Stomach (tissue), 9 donors: ENCODE data around the gene PTPN14. TPM values are rescaled to one million over a fixed set of nuclear protein-coding genes. Genes with fewer than 3 reads are reported as not detected.

Source experiments
- DNase-seq, 2 donors: peaks; one replicate each; pipeline versions ENCODE4 v3.0.0 to v3.0.0-alpha.2; 2013 to 2019
- H3K27ac ChIP-seq, 5 donors: fragments of 200-600 bp in 4 of 5; sonication (generic) in 4 of 5; one replicate each; pipeline ENCODE4 v1.5.1; 2013 to 2019; ENCODE audit warnings: mild to moderate bottlenecking in 1 of 5, moderate library complexity in 1 of 5
- H3K27me3 ChIP-seq, 3 donors: fragments of 200-600 bp; sonication (generic); one replicate each; pipeline ENCODE4 v1.5.1; 2017 to 2019; ENCODE audit warnings: mixed run types in 1 of 3
- H3K36me3 ChIP-seq, 4 donors: fragments of 200-600 bp; sonication (generic); 1 replicate in 3 of 4; 2 replicates in 1 of 4; pipeline ENCODE4 v1.5.1; 2016 to 2019
- H3K4me1 ChIP-seq, 4 donors: fragments of 200-600 bp; sonication (generic); one replicate each; pipeline ENCODE4 v1.5.1; 2016 to 2019
- H3K4me3 ChIP-seq, 4 donors: fragments of 200-600 bp; sonication (generic) in 3 of 4; one replicate each; pipeline ENCODE4 v1.5.1; 2016 to 2019; ENCODE audit warnings: mild to moderate bottlenecking in 1 of 4
- H3K9me3 ChIP-seq, 4 donors: fragments of 200-600 bp; sonication (generic); one replicate each; pipeline ENCODE4 v1.5.1; 2016 to 2019
- EP300 ChIP-seq: sonication (generic); formaldehyde crosslinking; IDR thresholded peaks from one replicate; pipeline ENCODE4 v1.6.1; 2017; ENCODE audit warnings: antibody characterized with exemption
- POLR2A ChIP-seq, 4 donors: fragments of 450-650 bp; IDR thresholded peaks; one replicate each; pipeline ENCODE4 v1.6.1; 2016; ENCODE audit warnings: antibody characterized with exemption in 4 of 4, control low read depth in 2 of 4, mild to moderate bottlenecking in 1 of 4, moderate library complexity in 1 of 4
- POLR2AphosphoS5 ChIP-seq, 3 donors: sonication (generic); formaldehyde crosslinking; IDR thresholded peaks; one replicate each; pipeline ENCODE4 v1.6.1; 2016; ENCODE audit warnings: antibody characterized with exemption in 3 of 3
- WGBS, 5 donors: extraction: QIAGEN DNeasy Blood & Tissue Kit in 3 of 5; methylation state at CpG; one replicate each; pipeline versions ENCODE4 v1.1.5 to v1.1.7; 2013 to 2018; 5-methylcytosine and 5-hydroxymethylcytosine counted together
- intact Hi-C: fragments of 100-400 bp; cut with DNase I; formaldehyde crosslinking; loops from one replicate; pipeline ENCODE4 v1.15.1; 2023; ENCODE audit warnings: low total_unique reads
- polyA plus RNA-seq, 3 donors: library from polyadenylated mRNA; stranded (reverse); fragments of 200-250 nt; gene quantifications; one replicate each; pipeline ENCODE4 v1.2.3, GENCODE V29; 2013
- total RNA-seq, 5 donors: library from RNA; depleted of rRNA; stranded (reverse); fragments of >200 nt; gene quantifications; one replicate each; pipeline versions ENCODE4 v1.1.0 to v1.2.3, GENCODE V29; 2014 to 2016
- TF ChIP-seq, protein P1 (sequence below), 7 experiments: fragments of 450-650 bp in 4 of 7; fragments of 200-600 bp in 3 of 7; sonication (generic) in 3 of 7; IDR thresholded peaks; one replicate each; pipeline ENCODE4 v1.5.1; 2016 to 2019; ENCODE audit warnings: antibody characterized with exemption in 7 of 7, control low read depth in 2 of 7, mild to moderate bottlenecking in 1 of 7
- donor health status: healthy with polysubstance abuse.
- donor health status: Bipolar disorder and iron deficiency.
- donor health status: healthy.

The PTPN14 gene
- total and polyA plus RNA-seq, 8 donors, result 1.7 to 44.6 (median 9.8) TPM

DNA sequence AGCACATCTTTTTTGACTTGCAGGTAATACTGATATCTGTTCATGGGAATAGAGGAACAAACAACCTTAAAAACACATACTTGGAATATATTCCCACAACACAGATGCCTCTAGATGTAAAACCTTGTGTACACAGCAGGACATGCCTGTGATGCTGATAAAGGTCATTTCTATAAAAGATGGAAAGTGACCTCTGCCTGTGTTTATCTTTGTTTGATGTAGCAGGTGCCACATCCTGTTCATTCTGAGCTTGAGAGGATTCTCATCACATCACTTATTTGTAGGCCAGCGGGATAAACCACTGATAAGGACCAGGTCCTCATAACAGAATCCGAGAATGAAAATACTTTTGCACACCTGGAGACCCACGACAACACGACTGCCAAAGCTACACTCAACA is 136.7 kb downstream of the PTPN14 start:
- H3K9me3 ChIP-seq, result no peaks in the 10 kb centered on the region
- no peak overlapping the region for H3K4me3 ChIP-seq
- intact Hi-C loops, result no loop called here
- H3K27ac ChIP-seq, result no peak overlapping the region
- no peaks in the 10 kb centered on the region for H3K27me3 ChIP-seq
- TF ChIP-seq, protein P1, sequence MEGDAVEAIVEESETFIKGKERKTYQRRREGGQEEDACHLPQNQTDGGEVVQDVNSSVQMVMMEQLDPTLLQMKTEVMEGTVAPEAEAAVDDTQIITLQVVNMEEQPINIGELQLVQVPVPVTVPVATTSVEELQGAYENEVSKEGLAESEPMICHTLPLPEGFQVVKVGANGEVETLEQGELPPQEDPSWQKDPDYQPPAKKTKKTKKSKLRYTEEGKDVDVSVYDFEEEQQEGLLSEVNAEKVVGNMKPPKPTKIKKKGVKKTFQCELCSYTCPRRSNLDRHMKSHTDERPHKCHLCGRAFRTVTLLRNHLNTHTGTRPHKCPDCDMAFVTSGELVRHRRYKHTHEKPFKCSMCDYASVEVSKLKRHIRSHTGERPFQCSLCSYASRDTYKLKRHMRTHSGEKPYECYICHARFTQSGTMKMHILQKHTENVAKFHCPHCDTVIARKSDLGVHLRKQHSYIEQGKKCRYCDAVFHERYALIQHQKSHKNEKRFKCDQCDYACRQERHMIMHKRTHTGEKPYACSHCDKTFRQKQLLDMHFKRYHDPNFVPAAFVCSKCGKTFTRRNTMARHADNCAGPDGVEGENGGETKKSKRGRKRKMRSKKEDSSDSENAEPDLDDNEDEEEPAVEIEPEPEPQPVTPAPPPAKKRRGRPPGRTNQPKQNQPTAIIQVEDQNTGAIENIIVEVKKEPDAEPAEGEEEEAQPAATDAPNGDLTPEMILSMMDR (IDR thresholded peaks at IDR 0.05), result no peak
- no peak for TF ChIP-seq POLR2AphosphoS5 (IDR thresholded peaks at IDR 0.05)
- no peak for TF ChIP-seq POLR2A (IDR thresholded peaks at IDR 0.05)
- no peak for TF ChIP-seq EP300
- H3K4me1 ChIP-seq, result peaks cover 0 to 36% (median 18%) of the 10 kb centered on the region in 4 donors
- peaks cover 3 to 14% (median 10%) of the 10 kb centered on the region in 4 donors for H3K36me3 ChIP-seq
- DNase-seq, result no peak
- 79 to 93% (median 81%) methylated on average over 4 of the region's 4 CpGs for WGBS, 5 donors

DNA sequence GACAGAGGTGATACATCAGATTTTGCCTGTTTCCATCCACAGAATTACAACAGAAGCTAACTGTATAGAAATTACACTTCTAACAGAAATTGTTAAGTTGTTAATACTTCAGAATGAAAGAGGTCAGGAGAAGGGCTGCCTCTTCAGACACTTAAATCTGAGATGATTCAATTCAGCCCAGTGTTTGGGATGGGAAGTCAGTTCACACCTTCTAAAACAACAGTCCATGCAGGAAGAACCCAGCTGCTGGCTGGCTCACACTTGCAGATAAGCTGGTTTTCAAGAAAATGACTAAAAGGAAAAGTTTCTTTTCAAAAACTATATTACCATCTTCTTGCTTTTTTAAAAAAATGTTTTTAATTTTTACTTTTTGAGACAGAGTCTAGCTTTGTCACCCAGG is 138.1 kb downstream of the PTPN14 start:
- TF ChIP-seq POLR2A (IDR thresholded peaks at IDR 0.05) (no peak), EP300 (no peak), POLR2AphosphoS5 (IDR thresholded peaks at IDR 0.05) (no peak)
- TF ChIP-seq, protein P1 (IDR thresholded peaks at IDR 0.05), result no peak
- intact Hi-C loops, result no loop called here
- DNase-seq, result no peak
- Histone ChIP-seq H3K4me1 (peaks cover 0 to 22% (median 11%) of the 10 kb centered on the region in 4 donors), H3K4me3 (no peak overlapping the region), H3K27ac (no peak overlapping the region), H3K9me3 (no peaks in the 10 kb centered on the region), H3K27me3 (no peaks in the 10 kb centered on the region), H3K36me3 (peaks cover 3 to 17% (median 15%) of the 10 kb centered on the region in 4 donors)

DNA sequence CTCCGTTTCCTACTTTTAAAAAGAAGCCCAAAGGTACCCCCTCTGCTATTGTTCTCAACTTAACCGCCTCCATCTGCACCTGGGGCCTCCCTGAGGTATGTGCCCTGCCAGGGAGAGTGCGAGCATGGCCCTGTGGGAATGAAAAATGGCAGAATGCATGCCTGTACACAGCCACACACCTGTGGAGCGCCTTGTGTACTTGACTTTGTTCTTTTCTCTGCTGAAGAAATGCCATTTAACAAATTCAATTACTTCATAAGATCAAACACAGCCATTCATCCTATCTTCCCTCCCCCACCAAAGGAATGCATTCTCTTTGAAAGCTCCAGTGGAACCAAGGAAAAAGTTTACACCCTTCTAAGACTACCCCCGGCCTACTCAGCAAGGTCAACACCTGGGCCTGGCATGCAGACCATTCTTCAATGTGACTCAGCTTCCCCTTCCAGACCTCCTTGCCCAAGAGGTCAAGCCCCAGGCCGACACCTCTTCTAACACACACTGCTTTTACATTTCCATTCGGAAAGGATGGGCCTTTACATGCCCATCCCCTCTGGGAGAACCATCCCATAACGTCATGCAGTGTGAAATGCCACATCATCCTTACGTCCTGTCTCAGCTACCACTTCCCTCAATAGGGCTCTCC is 146.7 kb downstream of the PTPN14 start:
- H3K4me1 ChIP-seq, result peaks cover 0 to 10% (median 2%) of the 10 kb centered on the region in 4 donors
- peak in 1 of 2 donors; percentile 19 for DNase-seq
- H3K27me3 ChIP-seq, result no peaks in the 10 kb centered on the region
- H3K27ac ChIP-seq, result no peak overlapping the region
- H3K36me3 ChIP-seq, result peaks cover 0 to 21% (median 17%) of the 10 kb centered on the region in 4 donors
- H3K4me3 ChIP-seq, result no peak overlapping the region
- no peaks in the 10 kb centered on the region for H3K9me3 ChIP-seq
- WGBS, 5 donors, result 78 to 86% (median 84%) methylated on average over 9 of the region's 9 CpGs
- intact Hi-C loops, result no loop called here
- TF ChIP-seq POLR2AphosphoS5 (IDR thresholded peaks at IDR 0.05), result no peak
- TF ChIP-seq, protein P1 (IDR thresholded peaks at IDR 0.05), result no peak
- TF ChIP-seq POLR2A (IDR thresholded peaks at IDR 0.05), result no peak

DNA sequence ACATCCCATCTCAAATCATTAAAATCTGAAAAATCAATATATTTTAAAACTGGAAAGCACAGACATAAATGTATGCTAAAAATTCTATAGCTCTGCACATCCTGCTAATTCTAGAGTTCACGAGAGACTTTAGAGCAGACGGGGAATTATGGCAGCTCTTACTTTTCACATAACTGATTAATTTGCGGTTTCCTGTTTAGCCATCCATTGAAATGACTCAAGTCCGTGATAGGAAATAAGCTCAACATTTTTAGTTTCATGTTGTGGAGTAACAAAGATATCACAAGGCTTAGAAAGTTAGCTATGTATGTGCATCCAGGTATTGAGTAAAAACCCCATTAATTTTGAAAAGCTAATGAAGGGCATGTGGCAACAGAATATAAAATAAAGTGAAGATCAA is 147.2 kb downstream of the PTPN14 start:
- no peak for DNase-seq
- intact Hi-C loops, result no loop called here
- Histone ChIP-seq H3K27ac (no peak overlapping the region), H3K4me1 (peaks cover 0 to 10% (median 2%) of the 10 kb centered on the region in 4 donors), H3K36me3 (peaks cover 0 to 25% (median 18%) of the 10 kb centered on the region in 4 donors), H3K9me3 (no peaks in the 10 kb centered on the region), H3K27me3 (no peaks in the 10 kb centered on the region), H3K4me3 (no peak overlapping the region)
- no peak for TF ChIP-seq POLR2AphosphoS5 (IDR thresholded peaks at IDR 0.05)
- TF ChIP-seq, protein P1 (IDR thresholded peaks at IDR 0.05), result no peak
- no peak for TF ChIP-seq EP300
- no peak for TF ChIP-seq POLR2A (IDR thresholded peaks at IDR 0.05)
- WGBS, 5 donors, result 68 to 82% (median 76%) methylated on average over 4 of the region's 4 CpGs
